A549 (cell line): Measurements from ENCODE around the gene ZFHX3. TPM values are rescaled to one million over a fixed set of nuclear protein-coding genes. Genes with fewer than 3 reads are reported as not detected.

ENCODE experiments used
- ATAC-seq, 2 experiments: fragments of 200-7000 bp in 1 of 2; fragments of >200 bp in 1 of 2; cut with Nextera tagmentation in 1 of 2; cut with Tn5 transposase in 1 of 2; 3 replicates each; pipeline versions ENCODE4 v1.8.0 to v1.9.1; 2018 to 2020; ENCODE audit warnings: mild to moderate bottlenecking in 1 of 2, moderate library complexity in 1 of 2
- CTCF ChIA-PET: fragments of 300-600 bp; sonication (Branson Sonifier 250); formaldehyde crosslinking; extraction: SDS; loops from one replicate; lab custom pipeline; 2021; ENCODE audit warnings: antibody characterized with exemption, inconsistent platforms; lab: Yijun Ruan, JAX
- POLR2A ChIA-PET: fragments of 350-600 bp; formaldehyde crosslinking; extraction: SDS; loops from one replicate; lab custom pipeline; 2021; ENCODE audit warnings: antibody characterized with exemption, inconsistent platforms; lab: Yijun Ruan, JAX
- DNase-seq, 2 experiments: peaks; one replicate each; pipeline versions ENCODE4 v3.0.0 to v3.0.0-alpha.2; 2011 to 2016; ENCODE audit warnings: low read depth in 1 of 2, low spot score in 1 of 2
- FAIRE-seq: peaks from 2 replicates; lab custom pipeline; 2011; peaks lifted over from hg19 to GRCh38; lab: Jason Lieb, UNC
- H3K27ac ChIP-seq, 2 experiments: fragments of >200 bp; sonication (Bioruptor Twin); formaldehyde crosslinking; 3 replicates each; pipeline ENCODE4 v1.5.1; 2016 to 2017
- H3K4me1 ChIP-seq: fragments of >200 bp; sonication (Bioruptor Twin); formaldehyde crosslinking; 3 replicates; pipeline ENCODE4 v1.6.1; 2016
- H3K4me2 ChIP-seq: fragments of >200 bp; sonication (Bioruptor Twin); formaldehyde crosslinking; 3 replicates; pipeline ENCODE4 v1.6.1; 2016
- H3K4me3 ChIP-seq: fragments of >200 bp; sonication (Bioruptor Twin); formaldehyde crosslinking; 3 replicates; pipeline ENCODE4 v1.5.1; 2016
- H3K9me3 ChIP-seq: fragments of >200 bp; sonication (Bioruptor Twin); formaldehyde crosslinking; 3 replicates; pipeline ENCODE4 v1.6.1; 2016
- BHLHE40 ChIP-seq: IDR thresholded peaks from 2 replicates; pipeline ENCODE4 v1.6.1; 2012; ENCODE audit warnings: low read depth, low read length, inconsistent platforms
- CBX8 ChIP-seq: fragments of 200-600 bp; sonication (generic); IDR thresholded peaks from 2 replicates; pipeline ENCODE4 v1.6.1; 2016
- EHF ChIP-seq: fragments of 250-450 bp; sonication (Bioruptor Pico); IDR thresholded peaks from 2 replicates; pipeline ENCODE4 v1.5.0; 2020; ENCODE audit warnings: mild to moderate bottlenecking
- EHMT2 ChIP-seq: fragments of 200-600 bp; sonication (generic); IDR thresholded peaks from 2 replicates; pipeline ENCODE4 v1.6.1; 2016; ENCODE audit warnings: antibody characterized with exemption, low read depth, mild to moderate bottlenecking, moderate library complexity
- GATA3 ChIP-seq: IDR thresholded peaks from 2 replicates; pipeline ENCODE4 v1.6.1; 2012; ENCODE audit warnings: borderline replicate concordance
- HOXA7 ChIP-seq: fragments of 250-450 bp; sonication (Bioruptor Pico); IDR thresholded peaks from 2 replicates; pipeline ENCODE4 v1.5.0; 2020; ENCODE audit warnings: mild to moderate bottlenecking, moderate library complexity
- KDM1A ChIP-seq: fragments of 200-600 bp; sonication (generic); IDR thresholded peaks from 2 replicates; pipeline ENCODE4 v1.6.1; 2016; ENCODE audit warnings: low read depth, mild to moderate bottlenecking
- KDM5A ChIP-seq: fragments of 200-600 bp; sonication (generic); IDR thresholded peaks from 2 replicates; pipeline ENCODE4 v1.6.1; 2016; ENCODE audit warnings: antibody characterized with exemption, mild to moderate bottlenecking
- MAZ ChIP-seq: fragments of 150-350 bp; IDR thresholded peaks from 2 replicates; pipeline ENCODE4 v1.6.1; 2014; ENCODE audit warnings: antibody characterized with exemption, low read depth, low read length, borderline replicate concordance
- MYC ChIP-seq: IDR thresholded peaks from 2 replicates; pipeline ENCODE4 v1.6.1; 2012; ENCODE audit warnings: mild to moderate bottlenecking, inconsistent platforms, low read length, improper control_type of control experiment, borderline replicate concordance
- NFE2L2 ChIP-seq: fragments of 150-350 bp; conservative IDR thresholded peaks from 2 replicates; pipeline ENCODE4 v1.6.1; 2014; ENCODE audit warnings: low read length
- NPAS2 ChIP-seq: fragments of 250-450 bp; sonication (Bioruptor Pico); IDR thresholded peaks from 2 replicates; pipeline ENCODE4 v1.8.0; 2022; ENCODE audit warnings: mild to moderate bottlenecking, moderate library complexity, borderline replicate concordance
- NR3C1 ChIP-seq: fragments of >200 bp; sonication (Bioruptor Twin); formaldehyde crosslinking; IDR thresholded peaks from 3 replicates; pipeline ENCODE4 v1.6.1; 2017
- POLR2AphosphoS2 ChIP-seq: conservative IDR thresholded peaks from 2 replicates; pipeline ENCODE4 v1.6.1; 2012; ENCODE audit warnings: low read length, improper control_type of control experiment, inconsistent platforms
- RAD21 ChIP-seq, 2 experiments: fragments of >200 bp in 1 of 2; sonication (Bioruptor Twin) in 1 of 2; formaldehyde crosslinking in 1 of 2; IDR thresholded peaks in 1 of 2; conservative IDR thresholded peaks in 1 of 2; 2 replicates in 1 of 2; 3 replicates in 1 of 2; pipeline ENCODE4 v1.6.1; 2012 to 2018; ENCODE audit warnings: inconsistent platforms in 1 of 2
- RARB ChIP-seq: fragments of 250-450 bp; sonication (Bioruptor Pico); IDR thresholded peaks from 2 replicates; pipeline ENCODE4 v1.8.0; 2021; ENCODE audit warnings: mild to moderate bottlenecking, moderate library complexity
- RCOR1 ChIP-seq: fragments of 150-350 bp; IDR thresholded peaks from 2 replicates; pipeline ENCODE4 v1.6.1; 2014; ENCODE audit warnings: antibody characterized with exemption, low read length, low read depth
- RFX5 ChIP-seq: fragments of 450-650 bp; IDR thresholded peaks from 2 replicates; pipeline ENCODE4 v1.7.1; 2014; ENCODE audit warnings: antibody characterized with exemption, mild to moderate bottlenecking, moderate library complexity
- ZFP36 ChIP-seq: fragments of 450-650 bp; IDR thresholded peaks from 2 replicates; pipeline ENCODE4 v1.6.1; 2014; ENCODE audit warnings: borderline replicate concordance; ENCODE audit not compliant: partially characterized antibody
- ZSCAN20 ChIP-seq: fragments of 250-450 bp; sonication (Bioruptor Pico); IDR thresholded peaks from 2 replicates; pipeline ENCODE4 v1.8.0; 2022; ENCODE audit warnings: mild to moderate bottlenecking, moderate library complexity
- WGBS: methylation state at CpG from one replicate; pipeline ENCODE4 v1.1.6; 2017; ENCODE audit errors: missing lambda C conversion rate; 5-methylcytosine and 5-hydroxymethylcytosine counted together
- polyA plus RNA-seq, 4 experiments: library from polyadenylated mRNA; depleted of rRNA in 3 of 4; stranded (reverse); fragments of >200 nt; fragmentation: RNase III in 1 of 4; extraction: RNeasy Plus Mini Kit Qiagen cat#74134 plus additional on column Dnase treatment in 1 of 4; gene quantifications; 2 replicates in 3 of 4; 3 replicates in 1 of 4; pipeline ENCODE4 v1.2.3, GENCODE V29; 2011 to 2017
- TF ChIP-seq, protein P1 (sequence below): fragments of 250-450 bp; sonication (Bioruptor Pico); IDR thresholded peaks from 2 replicates; pipeline ENCODE4 v1.5.0; 2021; ENCODE audit warnings: mild to moderate bottlenecking, moderate library complexity, borderline replicate concordance
- TF ChIP-seq, protein P2 (sequence below): fragments of >200 bp; sonication (Bioruptor Twin); formaldehyde crosslinking; IDR thresholded peaks from 3 replicates; pipeline ENCODE4 v1.5.1; 2016
- TF ChIP-seq, protein P3 (sequence below): fragments of 250-450 bp; sonication (Bioruptor Pico); IDR thresholded peaks from 2 replicates; pipeline ENCODE4 v1.5.0; 2020; ENCODE audit warnings: low read depth, mild to moderate bottlenecking, moderate library complexity
- TF ChIP-seq, protein P4 (sequence below): fragments of 150-350 bp; IDR thresholded peaks from 2 replicates; pipeline ENCODE4 v1.6.1; 2014; ENCODE audit warnings: low read depth, mild to moderate bottlenecking, low read length

ZFHX3 gene
- polyA plus RNA-seq, 2 of the 4 experiments (the other 2 are of a cell fraction) = 3.9 to 6.5 TPM

DNA sequence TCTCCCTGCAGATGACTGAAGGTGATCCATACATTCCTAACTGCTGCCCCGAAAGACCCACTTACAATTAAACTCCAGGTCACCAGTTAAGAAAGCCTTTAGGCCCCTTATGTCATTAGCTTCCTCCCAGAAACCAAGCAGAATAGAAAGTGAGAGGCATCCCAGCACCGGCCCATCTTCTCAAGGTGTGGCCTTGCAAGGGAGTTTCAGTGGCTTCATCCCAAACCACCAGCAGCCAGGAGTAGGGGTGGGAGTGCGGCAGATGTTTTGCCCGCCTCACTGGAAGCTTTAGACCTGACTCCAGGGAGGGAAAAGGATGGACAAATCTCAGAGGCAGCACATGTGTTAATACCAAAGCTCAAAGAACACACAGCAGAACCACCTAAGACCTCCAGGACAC lies 5.1 kb downstream of the ZFHX3 start:
- 94% methylated on average over 4 of the region's 4 CpGs for WGBS
- ChIA-PET CTCF (no interaction called here), POLR2A (no interaction called here)
- ATAC-seq = no peak
- no peak for FAIRE-seq
- Histone ChIP-seq H3K27ac (peak overlapping the region in 1 of 2 experiments; percentile 25; a peak in 1 of 6 replicates), H3K4me3 (no peak overlapping the region), H3K4me1 (peaks cover 66% of the 10 kb centered on the region), H3K4me2 (no peak overlapping the region), H3K9me3 (no peaks in the 10 kb centered on the region)
- DNase-seq = no peak
- TF ChIP-seq, protein P1, sequence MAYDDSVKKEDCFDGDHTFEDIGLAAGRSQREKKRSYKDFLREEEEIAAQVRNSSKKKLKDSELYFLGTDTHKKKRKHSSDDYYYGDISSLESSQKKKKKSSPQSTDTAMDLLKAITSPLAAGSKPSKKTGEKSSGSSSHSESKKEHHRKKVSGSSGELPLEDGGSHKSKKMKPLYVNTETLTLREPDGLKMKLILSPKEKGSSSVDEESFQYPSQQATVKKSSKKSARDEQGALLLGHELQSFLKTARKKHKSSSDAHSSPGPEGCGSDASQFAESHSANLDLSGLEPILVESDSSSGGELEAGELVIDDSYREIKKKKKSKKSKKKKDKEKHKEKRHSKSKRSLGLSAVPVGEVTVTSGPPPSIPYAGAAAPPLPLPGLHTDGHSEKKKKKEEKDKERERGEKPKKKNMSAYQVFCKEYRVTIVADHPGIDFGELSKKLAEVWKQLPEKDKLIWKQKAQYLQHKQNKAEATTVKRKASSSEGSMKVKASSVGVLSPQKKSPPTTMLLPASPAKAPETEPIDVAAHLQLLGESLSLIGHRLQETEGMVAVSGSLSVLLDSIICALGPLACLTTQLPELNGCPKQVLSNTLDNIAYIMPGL (CRISPR knock-in tag) = no peak
- no peak for TF ChIP-seq BHLHE40
- no peak for TF ChIP-seq MAZ
- TF ChIP-seq RFX5 = no peak
- TF ChIP-seq RARB = no peak
- TF ChIP-seq NPAS2 (CRISPR knock-in tag) = no peak
- TF ChIP-seq, protein P2, sequence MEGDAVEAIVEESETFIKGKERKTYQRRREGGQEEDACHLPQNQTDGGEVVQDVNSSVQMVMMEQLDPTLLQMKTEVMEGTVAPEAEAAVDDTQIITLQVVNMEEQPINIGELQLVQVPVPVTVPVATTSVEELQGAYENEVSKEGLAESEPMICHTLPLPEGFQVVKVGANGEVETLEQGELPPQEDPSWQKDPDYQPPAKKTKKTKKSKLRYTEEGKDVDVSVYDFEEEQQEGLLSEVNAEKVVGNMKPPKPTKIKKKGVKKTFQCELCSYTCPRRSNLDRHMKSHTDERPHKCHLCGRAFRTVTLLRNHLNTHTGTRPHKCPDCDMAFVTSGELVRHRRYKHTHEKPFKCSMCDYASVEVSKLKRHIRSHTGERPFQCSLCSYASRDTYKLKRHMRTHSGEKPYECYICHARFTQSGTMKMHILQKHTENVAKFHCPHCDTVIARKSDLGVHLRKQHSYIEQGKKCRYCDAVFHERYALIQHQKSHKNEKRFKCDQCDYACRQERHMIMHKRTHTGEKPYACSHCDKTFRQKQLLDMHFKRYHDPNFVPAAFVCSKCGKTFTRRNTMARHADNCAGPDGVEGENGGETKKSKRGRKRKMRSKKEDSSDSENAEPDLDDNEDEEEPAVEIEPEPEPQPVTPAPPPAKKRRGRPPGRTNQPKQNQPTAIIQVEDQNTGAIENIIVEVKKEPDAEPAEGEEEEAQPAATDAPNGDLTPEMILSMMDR = no peak
- TF ChIP-seq CBX8 = no peak
- no peak for TF ChIP-seq GATA3
- TF ChIP-seq HOXA7 (CRISPR knock-in tag) = no peak
- no peak for TF ChIP-seq RAD21 (conservative IDR thresholded peaks at IDR 0.05 in 1 of 2, IDR thresholded peaks at IDR 0.05 in 1 of 2)
- TF ChIP-seq, protein P3, sequence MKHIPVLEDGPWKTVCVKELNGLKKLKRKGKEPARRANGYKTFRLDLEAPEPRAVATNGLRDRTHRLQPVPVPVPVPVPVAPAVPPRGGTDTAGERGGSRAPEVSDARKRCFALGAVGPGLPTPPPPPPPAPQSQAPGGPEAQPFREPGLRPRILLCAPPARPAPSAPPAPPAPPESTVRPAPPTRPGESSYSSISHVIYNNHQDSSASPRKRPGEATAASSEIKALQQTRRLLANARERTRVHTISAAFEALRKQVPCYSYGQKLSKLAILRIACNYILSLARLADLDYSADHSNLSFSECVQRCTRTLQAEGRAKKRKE (CRISPR knock-in tag) = no peak
- TF ChIP-seq MYC = no peak
- no peak for TF ChIP-seq ZSCAN20 (CRISPR knock-in tag)
- TF ChIP-seq EHF (CRISPR knock-in tag) = no peak
- TF ChIP-seq NFE2L2 = no peak
- TF ChIP-seq, all 56 proteins: peak for 0

DNA sequence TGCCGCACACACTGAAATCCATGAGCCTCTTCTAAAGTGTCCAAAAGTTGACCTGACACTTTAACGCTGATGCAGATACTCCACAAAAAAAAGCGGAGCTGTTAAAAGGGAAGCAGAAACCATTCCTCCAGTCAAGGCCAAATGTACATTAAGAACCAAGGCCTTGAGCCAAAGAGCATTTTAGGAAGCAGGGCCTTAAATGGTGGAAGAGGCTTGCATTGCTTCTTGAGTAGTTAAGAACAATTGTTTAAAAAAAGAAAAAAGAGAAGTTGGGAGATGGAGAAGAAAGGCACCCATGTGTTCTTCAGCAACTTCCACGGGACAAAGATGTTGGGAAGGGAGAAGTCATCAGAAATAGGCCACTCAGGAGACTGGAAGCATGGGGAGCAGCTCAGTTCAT lies 6.3 kb downstream of the ZFHX3 start:
- peaks cover 72% of the 10 kb centered on the region for H3K4me1 ChIP-seq

More for the DNA sequence above, 6.3 kb downstream of the ZFHX3 start:
- ATAC-seq (no peak), DNase-seq (no peak), FAIRE-seq (no peak)
- ChIA-PET POLR2A (no interaction called here), CTCF (no interaction called here)
- H3K4me2 ChIP-seq = no peak overlapping the region
- no peak overlapping the region for H3K4me3 ChIP-seq
- WGBS = 94% methylated on average over 4 of the region's 4 CpGs
- no peak overlapping the region for H3K27ac ChIP-seq
- H3K9me3 ChIP-seq = no peaks in the 10 kb centered on the region
- TF ChIP-seq POLR2AphosphoS2 (no peak), EHMT2 (no peak), KDM5A (no peak), NR3C1 (no peak), MYC (no peak), KDM1A (no peak), GATA3 (no peak), ZFP36 (no peak), RCOR1 (no peak)
- TF ChIP-seq, protein P4, sequence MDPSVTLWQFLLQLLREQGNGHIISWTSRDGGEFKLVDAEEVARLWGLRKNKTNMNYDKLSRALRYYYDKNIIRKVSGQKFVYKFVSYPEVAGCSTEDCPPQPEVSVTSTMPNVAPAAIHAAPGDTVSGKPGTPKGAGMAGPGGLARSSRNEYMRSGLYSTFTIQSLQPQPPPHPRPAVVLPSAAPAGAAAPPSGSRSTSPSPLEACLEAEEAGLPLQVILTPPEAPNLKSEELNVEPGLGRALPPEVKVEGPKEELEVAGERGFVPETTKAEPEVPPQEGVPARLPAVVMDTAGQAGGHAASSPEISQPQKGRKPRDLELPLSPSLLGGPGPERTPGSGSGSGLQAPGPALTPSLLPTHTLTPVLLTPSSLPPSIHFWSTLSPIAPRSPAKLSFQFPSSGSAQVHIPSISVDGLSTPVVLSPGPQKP = no peak
- TF ChIP-seq, protein P2 = no peak
- TF ChIP-seq, protein P1 (CRISPR knock-in tag) = no peak
